GM12878 (cell line): ENCODE results near the gene CSRP1. TPM values are rescaled to one million over a fixed set of nuclear protein-coding genes. Genes with fewer than 3 reads are reported as not detected.
A peak's percentile ranks its signal among the peaks of the same experiment; 100 is the strongest.

Experiments used
- ATAC-seq: fragments of 200-7000 bp; cut with Tn5 transposase; 3 replicates; pipeline ENCODE4 v1.9.1; 2020; ENCODE audit warnings: mild to moderate bottlenecking, moderate library complexity
- BruUV-seq: library from RNA; stranded (reverse); fragments of 400-500 nt; replicated peaks from 2 replicates; lab custom pipeline; 2021; lab: Mats Ljungman, UMichigan
- CTCF ChIA-PET: fragments of 300-600 bp; sonication (Branson Sonifier 250); formaldehyde crosslinking; extraction: SDS; loops from one replicate; lab custom pipeline; 2021; ENCODE audit warnings: inconsistent platforms; lab: Yijun Ruan, JAX
- POLR2A ChIA-PET: fragments of 350-600 bp; formaldehyde crosslinking; extraction: SDS; loops from one replicate; lab custom pipeline; 2021; ENCODE audit warnings: inconsistent platforms; lab: Charles Lee
- RAD21 ChIA-PET: fragments of 300-600 bp; sonication (Branson Sonifier 250); formaldehyde crosslinking; loops from one replicate; lab custom pipeline; 2023; ENCODE audit warnings: antibody characterized with exemption; ENCODE audit not compliant: unreplicated experiment; lab: Charles Lee
- SMC1A ChIA-PET: fragments of 300-600 bp; sonication (Branson Sonifier 250); formaldehyde crosslinking; loops from one replicate; lab custom pipeline; 2023; ENCODE audit not compliant: unreplicated experiment, uncharacterized antibody; lab: Charles Lee
- DNase-seq: peaks from one replicate; pipeline ENCODE4 v3.0.0-alpha.2; 2011; ENCODE audit warnings: low read depth, low spot score
- FAIRE-seq: peaks from 3 replicates; lab custom pipeline; 2011; peaks lifted over from hg19 to GRCh38; lab: Jason Lieb, UNC
- H2AFZ ChIP-seq: 2 replicates; pipeline ENCODE4 v1.6.0; 2011; ENCODE audit warnings: low read depth, low read length, control low read depth; ENCODE audit not compliant: control insufficient read depth
- H3K27ac ChIP-seq: 2 replicates; pipeline ENCODE4 v1.5.1; 2011; ENCODE audit warnings: control low read depth; ENCODE audit not compliant: control insufficient read depth, insufficient read depth
- H3K27me3 ChIP-seq, 2 experiments: replicated peaks in 1 of 2; 2 replicates each; pipeline versions ENCODE4 v1.6.0 to v1.6.1; 2011; ENCODE audit warnings: low read length in 1 of 2; ENCODE audit not compliant: control insufficient read depth in 2 of 2, insufficient read depth in 2 of 2
- H3K36me3 ChIP-seq, 2 experiments: 2 replicates each; pipeline ENCODE4 v1.5.1; 2011; ENCODE audit warnings: low read length in 1 of 2; ENCODE audit not compliant: control insufficient read depth in 2 of 2, insufficient read depth in 2 of 2
- H3K4me1 ChIP-seq: 2 replicates; pipeline ENCODE4 v1.6.1; 2011; ENCODE audit warnings: mild to moderate bottlenecking, low read length, moderate library complexity, mixed read lengths; ENCODE audit not compliant: control insufficient read depth, insufficient read depth
- H3K4me2 ChIP-seq: 2 replicates; pipeline ENCODE4 v1.6.0; 2011; ENCODE audit warnings: control low read depth; ENCODE audit not compliant: control insufficient read depth, insufficient read depth
- H3K4me3 ChIP-seq: fragments of 200-600 bp; sonication (generic); 2 replicates; pipeline ENCODE4 v1.5.1; 2016
- H3K79me2 ChIP-seq: 2 replicates; pipeline ENCODE4 v1.6.0; 2011; ENCODE audit warnings: low read length; ENCODE audit not compliant: control insufficient read depth, insufficient read depth
- H3K9ac ChIP-seq: 2 replicates; pipeline ENCODE4 v1.8.0; 2011; ENCODE audit warnings: low read length, control low read depth, mixed read lengths; ENCODE audit not compliant: control insufficient read depth, insufficient read depth
- H3K9me3 ChIP-seq: replicated peaks from 3 replicates; pipeline ENCODE4 v1.5.1; 2011; ENCODE audit warnings: mild to moderate bottlenecking, low read length; ENCODE audit not compliant: control insufficient read depth, insufficient read depth
- H4K20me1 ChIP-seq: 2 replicates; pipeline ENCODE4 v1.6.0; 2011; ENCODE audit not compliant: control insufficient read depth, insufficient read depth
- ELK1 ChIP-seq: IDR thresholded peaks from 2 replicates; pipeline ENCODE4 v1.6.1; 2012; ENCODE audit warnings: low read depth, low read length, improper control_type of control experiment
- HDAC6 ChIP-seq: fragments of 200-600 bp; sonication (generic); IDR thresholded peaks from one replicate; pipeline ENCODE4 v1.8.0; 2017; ENCODE audit warnings: antibody characterized with exemption; ENCODE audit not compliant: unreplicated experiment
- IKZF2 ChIP-seq, 2 experiments: fragments of 450-650 bp; IDR thresholded peaks; 2 replicates each; pipeline ENCODE4 v1.6.1; 2017; ENCODE audit warnings: mild to moderate bottlenecking in 2 of 2, moderate library complexity in 2 of 2
- MAX ChIP-seq: IDR thresholded peaks from 2 replicates; pipeline ENCODE4 v1.6.1; 2012; ENCODE audit warnings: low read depth, low read length, improper control_type of control experiment
- NFIC ChIP-seq: IDR thresholded peaks from 2 replicates; pipeline ENCODE4 v1.6.1; 2012; ENCODE audit warnings: low read depth, mild to moderate bottlenecking, inconsistent platforms, low read length, moderate library complexity
- NFYB ChIP-seq: IDR thresholded peaks from 2 replicates; pipeline ENCODE4 v1.6.1; 2011; ENCODE audit warnings: low read depth, mild to moderate bottlenecking, low read length, improper control_type of control experiment, moderate library complexity; ENCODE audit not compliant: insufficient read depth
- PAX5 ChIP-seq: IDR thresholded peaks from 2 replicates; pipeline ENCODE4 v1.6.1; 2011; ENCODE audit warnings: low read depth, low read length, borderline replicate concordance
- PML ChIP-seq: IDR thresholded peaks from 2 replicates; pipeline ENCODE4 v1.6.1; 2012; ENCODE audit warnings: low read length, inconsistent platforms
- SPI1 ChIP-seq: IDR thresholded peaks from 2 replicates; pipeline ENCODE4 v1.6.1; 2011; ENCODE audit warnings: low read depth, mild to moderate bottlenecking, low read length, moderate library complexity, borderline replicate concordance; ENCODE audit not compliant: insufficient read depth
- TAF1 ChIP-seq: IDR thresholded peaks from 2 replicates; pipeline ENCODE4 v1.6.1; 2011; ENCODE audit warnings: mild to moderate bottlenecking, low read depth, low read length, borderline replicate concordance
- ZNF687 ChIP-seq: fragments of 450-650 bp; IDR thresholded peaks from 2 replicates; pipeline ENCODE4 v1.6.1; 2017; ENCODE audit warnings: mild to moderate bottlenecking, moderate library complexity
- WGBS: methylation state at CpG from one replicate; pipeline ENCODE4 v1.1.6; 2016; ENCODE audit warnings: low lambda C conversion rate; ENCODE audit not compliant: insufficient replicate concordance, insufficient coverage; ENCODE audit errors: missing lambda C conversion rate; 5-methylcytosine and 5-hydroxymethylcytosine counted together
- in situ Hi-C: fragments of 300-500 bp; cut with MboI; formaldehyde crosslinking; loops from 9 replicates; pipeline ENCODE4 v1.14.3; 2018; ENCODE audit warnings: mixed read lengths
- intact Hi-C: fragments of 100-400 bp; cut with micrococcal nuclease; formaldehyde crosslinking; loops from one replicate; pipeline ENCODE4 v1.14.2; 2022; ENCODE audit not compliant: unreplicated experiment
- polyA plus RNA-seq, 11 experiments: library from polyadenylated mRNA; depleted of rRNA in 4 of 11; unstranded in 6 of 11; stranded (reverse) in 5 of 11; fragments of >200 nt; fragmentation: Nextera tagmentation in 4 of 11; fragmentation: Illumina TruSeq in 1 of 11; extraction: Ambion mirVana in 4 of 11; extraction: Trizol in 1 of 11; gene quantifications; 1 replicate in 1 of 11; 2 replicates in 10 of 11; pipeline versions ENCODE4 v1.2.1 to v1.2.3, GENCODE V29; 2011 to 2016; ENCODE audit warnings: inconsistent platforms in 2 of 11, missing spikeins in 2 of 11, low read depth in 1 of 11
- total RNA-seq, 4 experiments: library from RNA; depleted of rRNA in 3 of 4; stranded (reverse); fragments of >200 nt in 3 of 4; fragmentation: Illumina TruSeq in 1 of 4; extraction: Trizol in 1 of 4; gene quantifications; 2 replicates each; pipeline versions ENCODE4 v1.2.1 to v1.2.3, GENCODE V29; 2013 to 2021
- TF ChIP-seq, protein P1 (sequence below): fragments of 450-650 bp; IDR thresholded peaks from 2 replicates; pipeline ENCODE4 v1.6.1; 2017; ENCODE audit warnings: borderline replicate concordance
- TF ChIP-seq, protein P2 (sequence below): fragments of 450-650 bp; IDR thresholded peaks from 2 replicates; pipeline ENCODE4 v1.6.1; 2017; ENCODE audit warnings: antibody characterized with exemption, mild to moderate bottlenecking, moderate library complexity

CSRP1 gene
- total and polyA plus RNA-seq, 10 of the 15 experiments (the other 5 are each of a cell fraction or from before 2014, with no cell fraction given), result 23.4 to 99.2 (median 80.7) TPM

- Histone ChIP-seq H3K4me2 (peak overlapping the region; percentile 78), H3K27ac (peak overlapping the region; percentile 78), H3K9ac (peak overlapping the region; percentile 41; the same call in 1 of the 2 replicates), H3K4me3 (no peak overlapping the region), H4K20me1 (no peaks in the 10 kb centered on the region), H3K4me1 (peaks cover 33% of the 10 kb centered on the region), H2AFZ (0 out of 2 replicates have a peak overlapping the region, but pooled peaks have one; percentile 23), H3K36me3 (peaks cover 0 to 14% of the 10 kb centered on the region in 2 experiments; a peak in 3 of 4 replicates), H3K27me3 (no peaks in the 10 kb centered on the region), H3K79me2 (no peaks in the 10 kb centered on the region), H3K9me3 (no peaks in the 10 kb centered on the region)
- RAD21 ChIA-PET, result interaction anchor here (0.7 to 14.2 kb wide), 20 partner anchors 14 to 310 kb away, joined by 3 to 505 read pairs (median 8); partner anchors contain the start of genes CSRP1 and PHLDA3
- 8% methylated on average over 5 of the region's 5 CpGs for WGBS
- in situ Hi-C loops (no loop called here), intact Hi-C loops (loop anchor here (1.0 kb wide), 2 partner anchors 31 to 34 kb away; no protein-coding TSS in a partner anchor)
- CTCF ChIA-PET, result interaction anchor here (0.6 to 17.1 kb wide), 33 partner anchors 8 to 680 kb away, joined by 3 to 814 read pairs (median 13); partner anchors contain the start of genes CSRP1 and PHLDA3
- peak; percentile 66 for ATAC-seq
- SMC1A ChIA-PET, result interaction anchor here (0.8 to 17.2 kb wide), 14 partner anchors 8 to 226 kb away, joined by 3 to 514 read pairs (median 6); partner anchors contain the start of genes CSRP1 and PHLDA3
- FAIRE-seq, result peak; percentile 59
- BruUV-seq, result no TSS peak
- POLR2A ChIA-PET, result interaction anchor here (0.5 to 5.2 kb wide), 7 partner anchors 15 to 412 kb away, joined by 3 to 68 read pairs (median 15); partner anchors contain the start of genes CSRP1 and PHLDA3
- no peak for DNase-seq
- TF ChIP-seq TAF1 (no peak), PAX5 (peak; percentile 51; the same call in 1 of the 2 replicates), PML (no peak), MAX (no peak), NFYB (no peak), NFIC (peak; percentile 80), HDAC6 (no peak), IKZF2 (IDR thresholded peaks at IDR 0.05) (peak; percentile 74 to 83), ELK1 (no peak), ZNF687 (no peak; the same call in none of the 2 replicates), SPI1 (peak; percentile 68)
- TF ChIP-seq, protein P1, sequence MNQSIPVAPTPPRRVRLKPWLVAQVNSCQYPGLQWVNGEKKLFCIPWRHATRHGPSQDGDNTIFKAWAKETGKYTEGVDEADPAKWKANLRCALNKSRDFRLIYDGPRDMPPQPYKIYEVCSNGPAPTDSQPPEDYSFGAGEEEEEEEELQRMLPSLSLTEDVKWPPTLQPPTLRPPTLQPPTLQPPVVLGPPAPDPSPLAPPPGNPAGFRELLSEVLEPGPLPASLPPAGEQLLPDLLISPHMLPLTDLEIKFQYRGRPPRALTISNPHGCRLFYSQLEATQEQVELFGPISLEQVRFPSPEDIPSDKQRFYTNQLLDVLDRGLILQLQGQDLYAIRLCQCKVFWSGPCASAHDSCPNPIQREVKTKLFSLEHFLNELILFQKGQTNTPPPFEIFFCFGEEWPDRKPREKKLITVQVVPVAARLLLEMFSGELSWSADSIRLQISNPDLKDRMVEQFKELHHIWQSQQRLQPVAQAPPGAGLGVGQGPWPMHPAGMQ, result no peak
- TF ChIP-seq, protein P2, sequence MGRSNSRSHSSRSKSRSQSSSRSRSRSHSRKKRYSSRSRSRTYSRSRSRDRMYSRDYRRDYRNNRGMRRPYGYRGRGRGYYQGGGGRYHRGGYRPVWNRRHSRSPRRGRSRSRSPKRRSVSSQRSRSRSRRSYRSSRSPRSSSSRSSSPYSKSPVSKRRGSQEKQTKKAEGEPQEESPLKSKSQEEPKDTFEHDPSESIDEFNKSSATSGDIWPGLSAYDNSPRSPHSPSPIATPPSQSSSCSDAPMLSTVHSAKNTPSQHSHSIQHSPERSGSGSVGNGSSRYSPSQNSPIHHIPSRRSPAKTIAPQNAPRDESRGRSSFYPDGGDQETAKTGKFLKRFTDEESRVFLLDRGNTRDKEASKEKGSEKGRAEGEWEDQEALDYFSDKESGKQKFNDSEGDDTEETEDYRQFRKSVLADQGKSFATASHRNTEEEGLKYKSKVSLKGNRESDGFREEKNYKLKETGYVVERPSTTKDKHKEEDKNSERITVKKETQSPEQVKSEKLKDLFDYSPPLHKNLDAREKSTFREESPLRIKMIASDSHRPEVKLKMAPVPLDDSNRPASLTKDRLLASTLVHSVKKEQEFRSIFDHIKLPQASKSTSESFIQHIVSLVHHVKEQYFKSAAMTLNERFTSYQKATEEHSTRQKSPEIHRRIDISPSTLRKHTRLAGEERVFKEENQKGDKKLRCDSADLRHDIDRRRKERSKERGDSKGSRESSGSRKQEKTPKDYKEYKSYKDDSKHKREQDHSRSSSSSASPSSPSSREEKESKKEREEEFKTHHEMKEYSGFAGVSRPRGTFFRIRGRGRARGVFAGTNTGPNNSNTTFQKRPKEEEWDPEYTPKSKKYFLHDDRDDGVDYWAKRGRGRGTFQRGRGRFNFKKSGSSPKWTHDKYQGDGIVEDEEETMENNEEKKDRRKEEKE, result no peak
These were observed 24.2 kb downstream of the CSRP1 start for GRCh38 chr1:201482755-201483154.
